ENCODE measurements around the gene CABLES1. TPM values are rescaled to one million over a fixed set of nuclear protein-coding genes. Genes with fewer than 3 reads are reported as not detected.

CABLES1 gene
- total and polyA plus RNA-seq, 2 of the 4 experiments (the other 2 are of a cell fraction), result 4.7 to 5.7 TPM

DNA sequence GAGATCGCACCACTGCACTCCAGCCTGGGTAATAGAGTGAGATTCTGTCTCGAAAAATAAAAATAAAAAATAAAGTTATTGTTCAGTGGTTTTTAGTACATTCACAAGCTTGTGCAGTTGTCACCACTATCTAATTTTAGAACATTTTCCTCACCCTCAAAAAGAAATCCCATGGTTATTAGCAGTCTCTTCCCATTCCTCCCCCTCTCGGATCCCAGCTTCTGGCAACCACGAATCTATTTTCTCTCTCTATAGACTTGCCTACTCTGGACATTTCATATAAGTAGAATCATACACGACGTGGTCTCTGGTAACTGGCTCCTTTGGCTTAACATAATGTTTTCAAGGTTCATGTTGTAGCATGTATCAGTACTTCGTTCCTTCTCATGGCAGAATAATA lies 38.6 kb downstream of the CABLES1 start:
- H3K9me1 ChIP-seq (ENCODE audit: insufficient read depth, low read length), result peaks cover 28% of the 10 kb centered on the region
- H2AK9ac ChIP-seq (replicated peaks; ENCODE audit: low read depth, low read length, poor library complexity), result no peak overlapping the region
- no peak overlapping the region for H4K91ac ChIP-seq (ENCODE audit: insufficient read depth, low read depth, low read length)
- no peak overlapping the region for H3K4me3 ChIP-seq (ENCODE audit: insufficient read depth, low read depth, low read length)
- H2BK20ac ChIP-seq (ENCODE audit: low read depth, low read length), result no peak overlapping the region
- H3K36me3 ChIP-seq (ENCODE audit: control insufficient read depth, insufficient read depth, low read length), result peaks cover 6% of the 10 kb centered on the region
- H4K5ac ChIP-seq (ENCODE audit: low read depth, low read length), result no peak overlapping the region
- WGBS, 2 experiments (ENCODE audit: extremely low coverage in 2 of 2, insufficient read length in 1 of 2), result 83% methylated on average over 1 of the region's 7 CpGs; no CpG with 5 or more reads in 1 of the 2 experiments
- POLR2A ChIA-PET (ENCODE audit: unreplicated experiment), result no interaction called here
- no peak overlapping the region for H3K56ac ChIP-seq (ENCODE audit: extremely low read depth, insufficient read depth, low read length)
- ATAC-seq (ENCODE audit: low read depth) (no peak), DNase-seq (no peak)
- intact Hi-C loops (cut with micrococcal nuclease), result no loop called here
- no peak overlapping the region for H2AK5ac ChIP-seq (ENCODE audit: low read depth, low read length)
- in situ Hi-C loops (cut with MboI; ENCODE audit: low sequenced_read_pairs), result no loop called here
- dilution Hi-C loops (cut with HindIII; ENCODE audit: low sequenced_read_pairs, unreplicated experiment), result no loop called here
- no peak overlapping the region for H3K27ac ChIP-seq (ENCODE audit: insufficient read depth, low read length)
- no peak overlapping the region for H4K8ac ChIP-seq (ENCODE audit: low read depth in 2 of 2, low read length in 2 of 2)
- H3K4me1 ChIP-seq (ENCODE audit: control insufficient read depth, insufficient read depth, low read length), result peaks cover 5% of the 10 kb centered on the region; the same call in 1 of the 2 replicates
- peaks cover 58% of the 10 kb centered on the region for H4K20me1 ChIP-seq (ENCODE audit: insufficient read depth, low read length)
- H3K18ac ChIP-seq (ENCODE audit: low read depth, low read length), result no peak overlapping the region
- TF ChIP-seq, protein P1, sequence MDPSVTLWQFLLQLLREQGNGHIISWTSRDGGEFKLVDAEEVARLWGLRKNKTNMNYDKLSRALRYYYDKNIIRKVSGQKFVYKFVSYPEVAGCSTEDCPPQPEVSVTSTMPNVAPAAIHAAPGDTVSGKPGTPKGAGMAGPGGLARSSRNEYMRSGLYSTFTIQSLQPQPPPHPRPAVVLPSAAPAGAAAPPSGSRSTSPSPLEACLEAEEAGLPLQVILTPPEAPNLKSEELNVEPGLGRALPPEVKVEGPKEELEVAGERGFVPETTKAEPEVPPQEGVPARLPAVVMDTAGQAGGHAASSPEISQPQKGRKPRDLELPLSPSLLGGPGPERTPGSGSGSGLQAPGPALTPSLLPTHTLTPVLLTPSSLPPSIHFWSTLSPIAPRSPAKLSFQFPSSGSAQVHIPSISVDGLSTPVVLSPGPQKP (IDR thresholded peaks at IDR 0.05; ENCODE audit: borderline replicate concordance, low read depth, low read length), result no peak
- TF ChIP-seq, protein P2, sequence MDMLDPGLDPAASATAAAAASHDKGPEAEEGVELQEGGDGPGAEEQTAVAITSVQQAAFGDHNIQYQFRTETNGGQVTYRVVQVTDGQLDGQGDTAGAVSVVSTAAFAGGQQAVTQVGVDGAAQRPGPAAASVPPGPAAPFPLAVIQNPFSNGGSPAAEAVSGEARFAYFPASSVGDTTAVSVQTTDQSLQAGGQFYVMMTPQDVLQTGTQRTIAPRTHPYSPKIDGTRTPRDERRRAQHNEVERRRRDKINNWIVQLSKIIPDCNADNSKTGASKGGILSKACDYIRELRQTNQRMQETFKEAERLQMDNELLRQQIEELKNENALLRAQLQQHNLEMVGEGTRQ (IDR thresholded peaks at IDR 0.05; ENCODE audit: low read depth, low read length), result no peak
- TF ChIP-seq RCOR1 (IDR thresholded peaks at IDR 0.05; ENCODE audit: insufficient replicate concordance, low read length) (no peak), MXI1 (IDR thresholded peaks at IDR 0.05; ENCODE audit: borderline replicate concordance, low read depth, low read length) (no peak), BHLHE40 (IDR thresholded peaks at IDR 0.05; ENCODE audit: low read depth, low read length) (no peak), MAZ (IDR thresholded peaks at IDR 0.05; ENCODE audit: borderline replicate concordance, low read depth, low read length) (no peak), FOS (IDR thresholded peaks at IDR 0.05; ENCODE audit: low read depth, low read length) (no peak), MAFK (IDR thresholded peaks at IDR 0.05; ENCODE audit: low read depth, low read length) (no peak)
- CTCF ChIA-PET, result no interaction called here
- H3K4me2 ChIP-seq (ENCODE audit: low read depth, low read length), result no peak overlapping the region
- no peak overlapping the region for H3K14ac ChIP-seq (replicated peaks; ENCODE audit: low read depth, low read length)
- H2BK5ac ChIP-seq (ENCODE audit: low read depth, low read length, poor library complexity, severe bottlenecking), result no peak overlapping the region
- no TSS peak for BruUV-seq (replicated peaks)
- no peaks in the 10 kb centered on the region for H3K9me3 ChIP-seq (ENCODE audit: control insufficient read depth, insufficient read depth, low read length)
- no peak overlapping the region for H2BK15ac ChIP-seq (ENCODE audit: low read depth, low read length)
- no peak overlapping the region for H3K9ac ChIP-seq (ENCODE audit: low read depth, low read length)
- H3K4ac ChIP-seq (ENCODE audit: low read depth, low read length), result no peak overlapping the region
- no peak overlapping the region for H2BK120ac ChIP-seq (ENCODE audit: low read depth, low read length)
- no peak overlapping the region for H2AFZ ChIP-seq (replicated peaks; ENCODE audit: low read length, poor library complexity)
- H3K79me1 ChIP-seq (ENCODE audit: low read depth in 1 of 2, low read length in 2 of 2), result peaks cover 47 to 89% of the 10 kb centered on the region in 2 experiments
- H3K23ac ChIP-seq (ENCODE audit: low read depth, low read length), result no peak overlapping the region
- H3K27me3 ChIP-seq (ENCODE audit: control insufficient read depth, insufficient read depth, low read length), result no peaks in the 10 kb centered on the region
